HPDE6-E6E7 (cell line): ENCODE data around the gene CSF1.

Source experiments
- DNase-seq: peaks from one replicate; pipeline ENCODE4 v3.0.0; 2011; ENCODE audit warnings: missing footprints; ENCODE audit errors: extremely low spot score

Gene CSF1

DNA sequence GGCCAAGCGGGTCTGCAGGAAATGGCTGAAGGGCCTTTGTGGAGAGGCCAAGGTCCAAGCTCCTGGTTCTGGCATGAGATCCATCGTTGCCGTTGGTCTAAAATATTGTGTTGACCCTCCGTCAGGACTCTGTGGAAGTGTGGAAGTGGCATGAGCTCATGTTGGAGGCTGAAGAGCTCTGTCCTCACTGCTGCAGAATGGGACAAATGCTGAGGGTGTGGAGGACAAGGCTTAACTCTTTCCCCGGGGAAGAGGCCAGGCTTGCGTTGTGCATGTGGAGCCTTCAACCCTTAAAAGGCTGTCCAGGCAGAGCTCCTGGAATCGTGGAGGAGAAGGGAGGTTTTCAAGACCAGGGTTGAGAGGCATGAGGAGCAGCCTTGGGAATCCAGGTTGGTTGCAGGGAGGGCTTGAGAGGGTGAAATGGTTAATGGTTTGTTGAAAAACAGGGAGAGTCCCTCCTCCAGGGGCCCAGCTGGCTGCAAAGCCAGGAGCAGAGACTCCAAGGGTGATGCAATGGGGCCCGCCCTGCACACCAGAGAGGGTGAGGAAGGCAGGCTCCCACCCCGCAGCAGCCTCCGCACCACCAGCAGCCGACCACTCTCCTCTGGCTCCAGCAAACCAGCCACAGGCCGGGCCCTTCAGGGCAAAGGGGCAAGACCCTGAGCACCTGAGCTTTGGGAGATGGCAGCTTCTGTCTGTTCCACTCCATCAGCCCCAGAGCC is 67.2 kb downstream of the CSF1 start:
- no peak for DNase-seq

DNA sequence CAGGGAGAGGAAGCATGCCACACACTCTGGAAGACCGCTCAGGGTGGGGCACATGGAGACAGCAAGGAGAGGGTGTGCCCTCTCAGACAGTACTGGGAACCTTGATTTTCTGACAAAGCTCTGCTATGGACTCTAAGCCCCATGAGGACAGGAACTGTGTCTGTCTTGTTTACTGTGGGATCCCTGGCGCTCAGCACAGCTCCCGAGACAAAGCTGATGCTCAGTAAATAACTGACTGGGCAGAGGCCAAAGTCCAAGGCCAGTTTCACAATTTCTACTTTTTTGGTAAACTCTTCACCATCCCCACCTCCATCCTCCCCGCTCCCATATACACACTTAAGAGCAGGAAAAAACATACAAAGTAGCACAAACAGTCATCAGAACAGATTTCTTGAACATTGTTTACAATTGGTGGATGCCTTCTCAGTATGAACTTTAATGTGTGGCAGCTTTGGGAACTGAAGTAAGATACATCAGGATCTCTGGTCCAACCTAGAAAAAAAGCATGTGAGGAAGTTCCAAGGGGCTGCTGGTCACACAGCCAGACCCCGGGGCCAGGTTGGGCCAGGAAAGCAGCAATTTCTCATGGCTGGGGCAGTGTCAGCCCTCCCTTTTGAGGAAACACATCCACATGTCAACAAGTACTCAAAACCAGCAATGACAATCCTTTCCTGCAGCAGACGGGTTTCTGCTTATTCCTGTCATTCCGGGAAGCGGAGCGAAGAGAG is 68.3 kb downstream of the CSF1 start:
- DNase-seq, result no peak

DNA sequence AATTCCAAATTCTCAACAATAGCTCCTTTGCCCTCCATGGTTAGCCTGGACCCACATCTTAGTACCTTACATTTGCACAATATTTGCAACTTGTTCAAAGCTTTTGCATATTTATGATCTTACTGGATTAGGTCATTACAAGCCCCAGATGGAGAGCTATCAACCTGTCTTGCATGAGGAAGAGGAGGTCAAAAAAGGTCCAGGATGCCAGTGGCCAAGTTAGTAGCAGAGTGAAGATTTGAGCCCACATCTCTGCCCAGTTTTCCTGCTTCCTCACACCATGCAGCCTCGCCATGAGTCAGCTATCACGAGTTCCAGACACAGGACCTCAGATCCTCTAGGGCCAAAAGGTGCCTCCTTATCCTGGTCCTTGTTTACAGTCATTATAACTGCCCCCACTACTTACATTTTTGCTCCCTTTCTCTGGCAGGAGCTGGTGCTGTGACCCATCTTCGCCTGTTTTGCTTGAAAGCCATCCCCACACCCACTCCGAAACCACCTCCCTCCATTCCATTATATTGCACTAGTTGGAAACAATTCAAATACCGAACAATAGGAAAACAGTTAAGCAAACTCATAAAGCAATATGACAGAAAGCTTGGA is 68.9 kb downstream of the CSF1 start:
- no peak for DNase-seq
